Thyroid gland (tissue), 4 donors: ENCODE data around the gene OR10V1. TPM values are rescaled to one million over a fixed set of nuclear protein-coding genes. Genes with fewer than 3 reads are reported as not detected.

Experiments used
- DNase-seq, 2 donors: peaks; one replicate each; pipeline ENCODE4 v3.0.0-alpha.2; 2019
- H3K27ac ChIP-seq, 3 donors: fragments of 200-600 bp; sonication (generic); 1 replicate in 2 of 3; 2 replicates in 1 of 3; pipeline ENCODE4 v1.5.1; 2016 to 2019; ENCODE audit warnings: mild to moderate bottlenecking in 1 of 3, moderate library complexity in 1 of 3
- H3K27me3 ChIP-seq: fragments of 200-600 bp; sonication (generic); one replicate; pipeline ENCODE4 v1.5.1; 2019
- H3K36me3 ChIP-seq, 2 donors: fragments of 200-600 bp; sonication (generic); one replicate each; pipeline ENCODE4 v1.5.1; 2016 to 2019
- H3K4me1 ChIP-seq, 2 donors: fragments of 200-600 bp; sonication (generic); one replicate each; pipeline ENCODE4 v1.5.1; 2017 to 2019
- H3K4me3 ChIP-seq, 3 donors: fragments of 200-600 bp; sonication (generic); replicated peaks in 1 of 3; 1 replicate in 2 of 3; 2 replicates in 1 of 3; pipeline ENCODE4 v1.5.1; 2016; ENCODE audit warnings: mild to moderate bottlenecking in 1 of 3
- H3K9me3 ChIP-seq: fragments of 200-600 bp; sonication (generic); one replicate; pipeline ENCODE4 v1.5.1; 2017
- CTCF ChIP-seq, 6 experiments: fragments of 200-600 bp in 3 of 6; fragments of 450-650 bp in 3 of 6; sonication (generic) in 3 of 6; IDR thresholded peaks; one replicate each; pipeline ENCODE4 v1.5.1; 2016 to 2019; ENCODE audit warnings: antibody characterized with exemption in 6 of 6, mild to moderate bottlenecking in 2 of 6, inconsistent platforms in 1 of 6, moderate library complexity in 1 of 6
- POLR2A ChIP-seq, 2 donors: fragments of 450-650 bp; IDR thresholded peaks; one replicate each; pipeline ENCODE4 v1.6.1; 2017; ENCODE audit warnings: antibody characterized with exemption in 2 of 2, mild to moderate bottlenecking in 2 of 2, moderate library complexity in 1 of 2
- WGBS, 2 donors: methylation state at CpG; one replicate each; pipeline ENCODE4 v1.1.5; 2017; 5-methylcytosine and 5-hydroxymethylcytosine counted together
- intact Hi-C: fragments of 100-400 bp; cut with DNase I; formaldehyde crosslinking; loops from one replicate; pipeline ENCODE4 v1.15.1; 2023
- total RNA-seq, 4 donors: library from RNA; depleted of rRNA; stranded (reverse); fragments of >200 nt; gene quantifications; one replicate each; pipeline ENCODE4 v1.2.3, GENCODE V29; 2016

The OR10V1 gene
- total RNA-seq, 4 donors from 2014 or later = not detected

- no peaks in the 10 kb centered on the region for H3K9me3 ChIP-seq
- H3K27me3 ChIP-seq = no peaks in the 10 kb centered on the region
- H3K4me1 ChIP-seq = peaks cover 5 to 8% of the 10 kb centered on the region in 2 donors
- WGBS, 2 donors = 70 to 81% methylated on average over 2 of the region's 2 CpGs
- no peak overlapping the region for H3K4me3 ChIP-seq
- DNase-seq = no peak
- no peaks in the 10 kb centered on the region for H3K36me3 ChIP-seq
- intact Hi-C loops = loop anchor here (10.0 kb wide), 1 partner anchor 139 kb away; no protein-coding TSS in a partner anchor
- TF ChIP-seq CTCF (IDR thresholded peaks at IDR 0.05) (no peak), POLR2A (IDR thresholded peaks at IDR 0.05) (no peak)
- H3K27ac ChIP-seq = no peak overlapping the region
These were observed 39.4 kb downstream of the OR10V1 start for GRCh38 chr11:59674291-59674690.

- no peaks in the 10 kb centered on the region for H3K27me3 ChIP-seq
- intact Hi-C loops = loop anchor here (10.0 kb wide), 1 partner anchor 138 kb away; no protein-coding TSS in a partner anchor
- WGBS, 2 donors = 89 to 97% methylated on average over 2 of the region's 2 CpGs
These were observed 40.4 kb downstream of the OR10V1 start for GRCh38 chr11:59673291-59673690.

GRCh38 chr11:59671471-59671870 is 42.2 kb downstream of the OR10V1 start:
- 93 to 96% methylated on average over 11 of the region's 11 CpGs for WGBS, 2 donors
- Histone ChIP-seq H3K27me3 (no peaks in the 10 kb centered on the region), H3K36me3 (peaks cover 0 to 2% of the 10 kb centered on the region in 2 donors), H3K27ac (no peak overlapping the region), H3K4me3 (no peak overlapping the region), H3K4me1 (peaks cover 5 to 16% of the 10 kb centered on the region in 2 donors), H3K9me3 (no peaks in the 10 kb centered on the region)
- intact Hi-C loops = loop anchor here (10.0 kb wide), 1 partner anchor 137 kb away; no protein-coding TSS in a partner anchor
- no peak for TF ChIP-seq CTCF (IDR thresholded peaks at IDR 0.05)
- no peak for TF ChIP-seq POLR2A (IDR thresholded peaks at IDR 0.05)
- DNase-seq = no peak

More at GRCh38 chr11:59673291-59673690, 40.4 kb downstream of the OR10V1 start:
- DNase-seq = no peak
- Histone ChIP-seq H3K4me3 (no peak overlapping the region), H3K36me3 (no peaks in the 10 kb centered on the region), H3K27ac (no peak overlapping the region), H3K9me3 (no peaks in the 10 kb centered on the region), H3K4me1 (peaks cover 5 to 8% of the 10 kb centered on the region in 2 donors)
- TF ChIP-seq POLR2A (IDR thresholded peaks at IDR 0.05) (no peak), CTCF (IDR thresholded peaks at IDR 0.05) (no peak)

- intact Hi-C loops = loop anchor here (10.0 kb wide), 2 partner anchors 115 to 135 kb away; no protein-coding TSS in a partner anchor
- peak overlapping the region; percentile 94 to 99 (median 96) for H3K27ac ChIP-seq
- H3K27me3 ChIP-seq = no peaks in the 10 kb centered on the region
- H3K4me3 ChIP-seq = peak overlapping the region; percentile 29 to 95 (median 39)
- no peak for TF ChIP-seq POLR2A (IDR thresholded peaks at IDR 0.05)
- H3K9me3 ChIP-seq = no peaks in the 10 kb centered on the region
- peaks cover 0 to 7% of the 10 kb centered on the region in 2 donors for H3K36me3 ChIP-seq
- DNase-seq = peak; percentile 31 to 43
- peaks cover 5 to 16% of the 10 kb centered on the region in 2 donors for H3K4me1 ChIP-seq
- WGBS, 2 donors = 3 to 4% methylated on average over 22 of the region's 22 CpGs
These were observed 44.0 kb downstream of the OR10V1 start for GRCh38 chr11:59669611-59670009.

- H3K4me1 ChIP-seq = peaks cover 5 to 16% of the 10 kb centered on the region in 2 donors
- intact Hi-C loops = loop anchor here (10.0 kb wide), 1 partner anchor 114 kb away; no protein-coding TSS in a partner anchor
- peak within 1 kb of the TSS; percentile 94 to 99 (median 96) for H3K27ac ChIP-seq
- 0 to 2% methylated on average over 17 to 18 of the region's 68 CpGs for WGBS, 2 donors
- peaks cover 0 to 10% of the 10 kb centered on the region in 2 donors for H3K36me3 ChIP-seq
- peak within 1 kb of the TSS; percentile 31 to 95 (median 83) for H3K4me3 ChIP-seq
- H3K9me3 ChIP-seq = no peaks in the 10 kb centered on the region
- TF ChIP-seq POLR2A (IDR thresholded peaks at IDR 0.05) (peak; percentile 44 to 95), CTCF (IDR thresholded peaks at IDR 0.05) (no peak)
- no peaks in the 10 kb centered on the region for H3K27me3 ChIP-seq
- peak; percentile 100 for DNase-seq
These were observed 44.6 kb downstream of the OR10V1 start, which contains the start of gene PATL1 for GRCh38 chr11:59668950-59669610. Gene PATL1, minus strand, starts transcription at chr11:59669037. Its CDS starts 142 bp downstream, at chr11:59668895.
